HG03095 (cell line): ENCODE measurements around the gene CFAP251.

Experiments used
- ATAC-seq: cut with Tn5 transposase; IDR thresholded peaks from one replicate; pipeline ENCODE4 v1.9.1; 2021; ENCODE audit warnings: moderate library complexity; ENCODE audit not compliant: unreplicated experiment

Gene CFAP251

GRCh38 chr12:121942145-121942718 is 23.8 kb downstream of the CFAP251 start:
- ATAC-seq = no peak

- ATAC-seq = no peak
Measured at GRCh38 chr12:121943926-121944325, 25.5 kb downstream of the CFAP251 start.

DNA sequence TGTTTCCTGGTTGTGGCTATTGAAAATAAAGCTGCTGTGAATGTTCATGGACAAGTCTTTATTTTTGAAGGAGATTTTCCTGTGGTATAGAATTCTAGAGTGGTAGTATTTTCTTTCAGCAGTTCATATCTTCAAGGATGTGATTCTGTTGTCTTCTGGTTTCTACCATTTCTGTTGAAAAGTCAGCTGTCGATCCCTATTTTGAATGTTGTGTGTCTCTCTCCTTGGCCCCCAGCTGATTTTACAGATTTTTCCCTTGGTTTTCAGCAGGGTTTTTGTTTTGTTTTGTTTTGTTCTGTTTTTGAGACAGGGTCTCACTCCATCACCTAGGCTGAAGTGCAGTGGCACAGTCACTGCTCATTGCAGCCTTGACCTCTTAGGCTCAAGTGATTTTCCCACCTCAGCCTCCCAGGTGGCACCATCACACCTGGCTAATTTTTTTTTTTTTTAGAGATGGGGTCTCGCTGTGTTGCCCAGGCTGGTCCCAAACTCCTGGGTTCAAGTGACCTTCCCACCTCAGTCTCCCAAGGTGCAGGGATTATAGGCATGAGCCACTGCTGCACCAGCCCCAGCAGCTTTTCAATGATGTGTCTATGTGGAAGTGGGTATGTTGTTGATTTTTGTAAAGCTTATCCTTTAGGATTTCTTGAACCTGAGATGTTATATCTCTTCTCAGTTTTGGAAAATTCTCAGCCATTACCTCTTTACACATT is 28.1 kb downstream of the CFAP251 start:
- no peak for ATAC-seq

DNA sequence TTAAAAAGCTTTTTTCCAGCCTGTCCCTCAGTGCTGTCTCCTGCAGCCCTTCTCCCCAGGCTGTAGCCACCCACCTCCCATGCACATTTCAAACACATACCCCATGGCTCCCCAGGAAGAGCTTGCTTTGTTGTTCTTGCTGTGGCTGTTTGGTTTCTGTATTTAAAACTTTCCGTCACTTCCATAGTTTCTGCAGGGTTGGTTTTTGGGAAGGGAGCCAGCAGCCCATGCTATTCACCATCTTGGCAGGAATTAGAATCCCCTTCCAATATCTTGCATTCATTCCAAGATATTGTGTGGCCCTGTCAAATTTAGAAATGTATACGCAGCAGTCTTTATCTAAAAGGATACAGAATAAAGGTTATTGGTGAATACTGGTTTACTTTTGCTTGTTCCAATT is 29.6 kb downstream of the CFAP251 start:
- ATAC-seq = no peak

GRCh38 chr12:121949648-121950397 is 31.4 kb downstream of the CFAP251 start:
- no peak for ATAC-seq

DNA sequence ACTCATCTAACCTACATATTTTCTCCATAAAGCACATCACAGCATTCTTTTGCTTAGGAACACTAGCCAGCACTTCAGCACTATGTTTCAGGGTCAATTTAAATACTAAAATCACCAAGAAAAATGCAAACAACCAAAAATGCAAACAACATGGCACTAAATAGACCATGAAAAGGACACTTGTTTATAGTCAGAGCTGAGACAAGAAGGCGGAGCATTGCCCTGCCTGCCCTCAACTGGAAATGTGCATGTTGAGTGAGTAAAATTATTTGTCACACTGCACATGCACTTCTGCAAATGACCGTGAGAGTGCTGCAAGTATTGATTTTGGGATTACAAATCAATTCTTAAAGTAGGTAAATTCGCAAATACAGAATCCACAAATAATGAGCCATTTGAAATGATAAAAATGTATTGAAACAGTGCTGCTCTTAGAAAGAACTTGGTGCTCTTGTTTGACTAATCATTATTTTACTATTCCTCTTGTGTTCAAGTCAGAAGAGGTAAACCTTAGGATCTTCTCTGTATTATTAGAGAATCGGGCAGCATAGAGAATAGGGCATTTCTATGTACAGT is 34.8 kb downstream of the CFAP251 start:
- ATAC-seq = no peak

- no peak for ATAC-seq
Measured at GRCh38 chr12:121953695-121954094, 35.3 kb downstream of the CFAP251 start.

DNA sequence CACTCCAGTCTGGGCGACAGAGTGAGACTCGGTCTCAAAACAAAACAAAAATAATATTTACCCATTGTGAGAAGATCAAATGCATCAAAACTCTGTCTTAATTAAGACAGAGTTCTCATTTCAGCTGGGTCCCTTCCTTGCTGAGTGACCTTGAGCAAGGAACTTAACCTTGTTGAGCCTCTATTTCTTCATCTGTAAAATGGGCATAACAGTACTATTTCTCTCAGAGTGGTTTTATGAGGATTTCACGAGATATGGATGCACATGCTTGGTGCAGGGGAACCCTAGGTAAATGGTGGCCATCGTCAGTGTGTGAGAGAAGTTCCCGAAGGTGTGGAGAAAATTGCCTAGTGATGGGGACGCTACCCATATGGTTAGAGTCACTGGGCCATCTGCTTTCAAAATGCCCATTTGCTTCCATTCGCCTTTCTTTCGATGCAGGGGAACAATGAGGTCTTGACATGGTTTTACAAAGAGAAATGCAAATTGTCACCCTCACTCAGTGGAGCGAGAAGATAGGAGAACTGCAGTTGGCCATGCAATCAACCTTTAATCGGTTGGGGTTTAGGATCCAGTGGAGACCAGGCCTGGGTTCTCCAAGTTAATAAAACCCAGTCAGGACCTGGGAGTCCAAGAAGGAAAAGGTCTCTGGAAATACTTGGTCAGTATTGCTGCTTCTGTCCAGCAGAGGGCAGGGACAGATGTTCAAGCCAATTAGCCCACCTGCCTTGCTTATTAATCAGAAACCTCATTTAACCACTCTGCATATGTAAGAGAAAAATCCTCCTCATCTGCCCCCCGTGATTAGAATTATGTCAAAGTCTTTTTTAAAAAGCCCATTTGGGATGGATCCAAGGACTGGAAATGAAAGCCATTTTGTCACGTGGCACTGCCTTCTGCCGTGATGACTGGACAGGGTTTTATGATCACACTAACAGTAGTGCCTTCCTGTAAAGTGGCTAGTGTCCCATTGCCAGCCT is 37.2 kb downstream of the CFAP251 start:
- ATAC-seq = no peak

GRCh38 chr12:121957861-121958515 is 39.6 kb downstream of the CFAP251 start:
- no peak for ATAC-seq

- no peak for ATAC-seq
Measured at GRCh38 chr12:121958541-121959240, 40.3 kb downstream of the CFAP251 start.

DNA sequence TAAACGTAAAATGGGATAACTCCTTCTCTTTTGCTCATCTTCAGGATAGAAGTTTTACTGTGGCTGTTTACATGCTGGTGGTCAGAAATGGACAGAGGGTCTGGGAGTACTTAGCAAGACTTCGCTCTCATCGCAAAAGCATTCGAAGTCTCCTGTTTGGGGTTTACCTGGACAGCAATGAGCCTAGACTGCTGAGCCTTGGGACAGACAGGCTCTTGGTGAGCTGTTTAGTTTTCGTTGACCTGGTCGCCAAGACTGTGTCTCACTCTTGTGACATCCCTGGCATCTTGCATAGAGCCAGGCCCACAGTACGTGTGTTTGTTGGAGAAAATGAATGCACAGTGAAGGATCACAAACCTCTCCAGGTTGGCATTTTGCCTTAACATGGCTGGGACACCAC is 42.1 kb downstream of the CFAP251 start:
- no peak for ATAC-seq

- no peak for ATAC-seq
Measured at GRCh38 chr12:121961195-121961879, 42.9 kb downstream of the CFAP251 start.

DNA sequence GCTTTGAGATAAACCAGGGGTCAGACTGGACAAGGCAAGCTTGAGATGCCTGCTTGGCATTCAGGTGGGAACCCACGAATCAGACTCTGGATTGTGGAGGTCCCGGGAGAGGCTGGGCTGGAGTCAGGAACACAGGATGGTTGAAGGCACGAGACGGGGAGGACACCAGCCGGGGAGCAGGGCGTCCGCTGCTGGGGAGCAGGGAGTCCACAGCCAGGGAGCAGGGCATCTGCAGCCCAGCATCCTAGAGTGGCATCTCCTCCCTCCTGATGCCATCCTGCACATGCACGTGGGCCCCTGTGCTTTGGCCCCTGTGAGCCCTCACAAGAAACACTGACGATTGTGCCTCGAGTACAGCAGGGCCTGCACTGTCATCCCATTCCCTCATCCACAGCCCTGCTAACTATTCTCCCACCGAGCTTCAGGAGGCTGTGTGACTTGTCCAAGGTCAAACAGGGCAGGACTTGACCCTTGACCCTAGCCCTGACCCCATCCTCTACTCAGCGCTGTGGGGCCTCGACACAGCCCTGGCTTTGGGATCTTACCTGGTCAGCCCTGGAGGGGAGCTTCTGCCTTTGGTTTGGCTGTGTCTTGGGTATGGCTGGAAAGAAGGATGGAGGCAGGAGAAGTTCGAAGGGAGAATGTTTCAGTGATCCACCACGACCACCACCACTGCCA is 45.1 kb downstream of the CFAP251 start:
- ATAC-seq = no peak

- no peak for ATAC-seq
Measured at GRCh38 chr12:121964813-121965643, 46.6 kb downstream of the CFAP251 start.

DNA sequence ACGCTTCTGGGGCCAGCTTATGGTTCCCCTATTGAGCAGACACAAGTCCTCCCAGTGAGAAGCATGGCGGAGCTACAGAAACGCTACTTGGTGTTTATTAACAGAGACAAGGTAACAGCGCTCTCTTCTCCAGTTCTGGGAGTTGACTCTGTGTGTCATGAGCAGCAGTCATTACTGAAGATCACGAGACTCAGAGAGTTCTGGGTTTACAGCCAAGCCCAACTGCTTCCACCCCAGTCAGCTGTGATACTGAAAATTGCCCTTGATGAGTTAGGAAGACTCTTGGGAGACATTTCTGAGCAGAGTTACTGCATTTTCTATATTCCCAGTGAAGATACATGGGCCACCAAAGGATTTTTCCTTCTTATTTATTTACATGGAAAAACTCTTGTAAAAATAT is 48.6 kb downstream of the CFAP251 start:
- no peak for ATAC-seq

- no peak for ATAC-seq
Measured at GRCh38 chr12:121968876-121969275, 50.5 kb downstream of the CFAP251 start.

DNA sequence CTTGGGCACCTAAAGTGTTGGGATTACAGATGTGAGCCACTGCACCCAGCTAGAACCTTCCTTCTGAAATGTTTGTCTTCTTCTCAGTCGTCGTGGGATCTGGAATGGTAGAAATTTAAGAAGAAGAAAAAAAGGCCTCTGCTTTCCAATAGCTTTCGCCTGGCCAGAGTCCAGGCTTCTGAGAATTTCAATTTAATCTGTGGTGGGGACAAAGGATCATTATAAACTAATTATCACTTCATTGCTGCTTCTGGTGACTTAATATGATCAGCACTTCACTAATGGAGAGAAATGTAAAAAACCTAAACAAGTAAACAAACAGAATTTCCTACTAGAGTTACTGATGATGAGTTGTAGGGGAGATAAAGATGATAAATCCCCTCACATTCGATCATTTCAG is 51.3 kb downstream of the CFAP251 start:
- no peak for ATAC-seq
